ENCODE data around the gene RAB43.
"Not testable (repeated sequence)": the region's sequence is repeated elsewhere in the genome, so short reads cannot be mapped to it uniquely, and the experiment has no call there.

DNA sequence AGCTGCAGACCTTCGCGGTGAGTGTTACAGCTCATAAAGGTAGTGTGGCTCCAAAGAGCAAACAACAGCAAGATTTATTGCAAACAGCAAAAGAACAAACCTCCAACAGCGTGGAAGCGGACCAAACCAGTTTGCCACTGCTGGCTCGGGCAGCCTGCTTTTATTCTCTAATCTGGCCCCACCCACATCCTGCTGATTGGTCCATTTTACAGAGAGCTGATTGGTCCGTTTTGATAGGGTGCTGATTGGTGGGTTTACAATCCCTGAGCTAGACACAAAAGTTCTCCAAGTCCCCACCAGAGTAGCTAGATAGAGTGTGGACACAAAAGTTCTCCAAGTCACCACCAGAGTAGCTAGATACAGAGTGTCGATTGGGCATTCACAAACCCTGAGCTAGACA, 53.9 kb downstream of the RAB43 start:
- TF ChIP-seq, protein P1, sequence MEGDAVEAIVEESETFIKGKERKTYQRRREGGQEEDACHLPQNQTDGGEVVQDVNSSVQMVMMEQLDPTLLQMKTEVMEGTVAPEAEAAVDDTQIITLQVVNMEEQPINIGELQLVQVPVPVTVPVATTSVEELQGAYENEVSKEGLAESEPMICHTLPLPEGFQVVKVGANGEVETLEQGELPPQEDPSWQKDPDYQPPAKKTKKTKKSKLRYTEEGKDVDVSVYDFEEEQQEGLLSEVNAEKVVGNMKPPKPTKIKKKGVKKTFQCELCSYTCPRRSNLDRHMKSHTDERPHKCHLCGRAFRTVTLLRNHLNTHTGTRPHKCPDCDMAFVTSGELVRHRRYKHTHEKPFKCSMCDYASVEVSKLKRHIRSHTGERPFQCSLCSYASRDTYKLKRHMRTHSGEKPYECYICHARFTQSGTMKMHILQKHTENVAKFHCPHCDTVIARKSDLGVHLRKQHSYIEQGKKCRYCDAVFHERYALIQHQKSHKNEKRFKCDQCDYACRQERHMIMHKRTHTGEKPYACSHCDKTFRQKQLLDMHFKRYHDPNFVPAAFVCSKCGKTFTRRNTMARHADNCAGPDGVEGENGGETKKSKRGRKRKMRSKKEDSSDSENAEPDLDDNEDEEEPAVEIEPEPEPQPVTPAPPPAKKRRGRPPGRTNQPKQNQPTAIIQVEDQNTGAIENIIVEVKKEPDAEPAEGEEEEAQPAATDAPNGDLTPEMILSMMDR (conservative IDR thresholded peaks at IDR 0.05; ENCODE audit: low read length), result not testable (repeated sequence)
- not testable (repeated sequence) for TF ChIP-seq EZH2phosphoT487 (IDR thresholded peaks at IDR 0.05; ENCODE audit: borderline replicate concordance)

Measured in Loucy (cell line).